IMR-90 (cell line): ENCODE data around the gene EIF4A2. TPM values are rescaled to one million over a fixed set of nuclear protein-coding genes. Genes with fewer than 3 reads are reported as not detected.
A peak's percentile ranks its signal among the peaks of the same experiment; 100 is the strongest.

ENCODE experiments used
- ATAC-seq: fragments of 200-7000 bp; cut with Tn5 transposase; 2 replicates; pipeline ENCODE4 v1.9.1; 2020; ENCODE audit warnings: low read depth, mild to moderate bottlenecking, moderate library complexity
- BruUV-seq: library from RNA; stranded (reverse); fragments of 400-500 nt; replicated peaks from 2 replicates; lab custom pipeline; 2021; lab: Mats Ljungman, UMichigan
- CTCF ChIA-PET: fragments of 300-600 bp; formaldehyde crosslinking; extraction: SDS; loops from one replicate; lab custom pipeline; 2021; ENCODE audit warnings: antibody characterized with exemption; lab: Yijun Ruan, JAX
- POLR2A ChIA-PET: fragments of 300-600 bp; sonication (Branson Sonifier 250); formaldehyde crosslinking; loops from one replicate; lab custom pipeline; 2022; ENCODE audit warnings: antibody characterized with exemption; ENCODE audit not compliant: unreplicated experiment; lab: Charles Lee
- DNase-seq: peaks from one replicate; pipeline ENCODE4 v3.0.0; 2013
- H2AFZ ChIP-seq: replicated peaks from 2 replicates; pipeline ENCODE3; 2013; ENCODE audit warnings: low read length, mild to moderate bottlenecking; ENCODE audit not compliant: poor library complexity
- H2AK5ac ChIP-seq: 2 replicates; pipeline ENCODE4 v1.6.1; 2013; ENCODE audit warnings: low read depth, low read length, inconsistent platforms
- H2AK9ac ChIP-seq: replicated peaks from 2 replicates; pipeline ENCODE3; 2013; ENCODE audit warnings: mild to moderate bottlenecking, low read depth, low read length, moderate library complexity; ENCODE audit not compliant: poor library complexity
- H2BK120ac ChIP-seq: 2 replicates; pipeline ENCODE4 v1.6.1; 2013; ENCODE audit warnings: low read depth, low read length, inconsistent platforms
- H2BK15ac ChIP-seq: 3 replicates; pipeline ENCODE4 v1.6.1; 2013; ENCODE audit warnings: low read depth, low read length, inconsistent platforms
- H2BK20ac ChIP-seq: 2 replicates; pipeline ENCODE4 v1.6.1; 2013; ENCODE audit warnings: low read depth, mild to moderate bottlenecking, inconsistent platforms, low read length, moderate library complexity
- H2BK5ac ChIP-seq: 2 replicates; pipeline ENCODE4 v1.6.1; 2013; ENCODE audit warnings: mild to moderate bottlenecking, low read depth, low read length, inconsistent platforms; ENCODE audit not compliant: poor library complexity, severe bottlenecking
- H3K14ac ChIP-seq: replicated peaks from 2 replicates; pipeline ENCODE4 v1.6.1; 2013; ENCODE audit warnings: low read depth, low read length, inconsistent platforms
- H3K18ac ChIP-seq: 2 replicates; pipeline ENCODE4 v1.6.1; 2013; ENCODE audit warnings: low read depth, low read length, control low read depth
- H3K23ac ChIP-seq: 2 replicates; pipeline ENCODE4 v1.6.1; 2013; ENCODE audit warnings: low read depth, low read length, inconsistent platforms
- H3K27ac ChIP-seq: 2 replicates; pipeline ENCODE4 v1.5.1; 2013; ENCODE audit warnings: mild to moderate bottlenecking, control low read depth, low read length; ENCODE audit not compliant: insufficient read depth
- H3K27me3 ChIP-seq: 2 replicates; pipeline ENCODE4 v1.6.1; 2013; ENCODE audit warnings: low read length; ENCODE audit not compliant: control insufficient read depth, insufficient read depth
- H3K36me3 ChIP-seq: 2 replicates; pipeline ENCODE4 v1.6.1; 2013; ENCODE audit warnings: low read length, mixed read lengths; ENCODE audit not compliant: control insufficient read depth, insufficient read depth
- H3K4ac ChIP-seq: 2 replicates; pipeline ENCODE4 v1.6.1; 2013; ENCODE audit warnings: low read depth, low read length, inconsistent platforms
- H3K4me1 ChIP-seq: 2 replicates; pipeline ENCODE4 v1.6.1; 2013; ENCODE audit warnings: low read length, mixed read lengths; ENCODE audit not compliant: control insufficient read depth, insufficient read depth
- H3K4me2 ChIP-seq: 2 replicates; pipeline ENCODE4 v1.6.1; 2013; ENCODE audit warnings: low read depth, mild to moderate bottlenecking, control low read depth, low read length, moderate library complexity
- H3K4me3 ChIP-seq: 2 replicates; pipeline ENCODE4 v1.5.1; 2013; ENCODE audit warnings: low read depth, mild to moderate bottlenecking, control low read depth, low read length, moderate library complexity; ENCODE audit not compliant: insufficient read depth
- H3K56ac ChIP-seq: 2 replicates; pipeline ENCODE4 v1.6.1; 2013; ENCODE audit warnings: low read length, inconsistent platforms; ENCODE audit not compliant: insufficient read depth; ENCODE audit errors: extremely low read depth
- H3K79me1 ChIP-seq, 2 experiments: 2 replicates each; pipeline ENCODE4 v1.6.1; 2013; ENCODE audit warnings: low read length in 2 of 2, inconsistent platforms in 1 of 2, low read depth in 1 of 2
- H3K9ac ChIP-seq: 2 replicates; pipeline ENCODE4 v1.6.1; 2013; ENCODE audit warnings: low read depth, low read length, control low read depth
- H3K9me1 ChIP-seq: 2 replicates; pipeline ENCODE4 v1.6.1; 2013; ENCODE audit warnings: low read length, inconsistent platforms; ENCODE audit not compliant: insufficient read depth
- H3K9me3 ChIP-seq: 2 replicates; pipeline ENCODE4 v1.6.1; 2013; ENCODE audit warnings: low read length; ENCODE audit not compliant: control insufficient read depth, insufficient read depth
- H4K20me1 ChIP-seq: 2 replicates; pipeline ENCODE4 v1.6.1; 2013; ENCODE audit warnings: low read length, inconsistent platforms; ENCODE audit not compliant: insufficient read depth
- H4K5ac ChIP-seq: 2 replicates; pipeline ENCODE4 v1.6.1; 2013; ENCODE audit warnings: mild to moderate bottlenecking, low read depth, low read length, control low read depth
- H4K8ac ChIP-seq, 2 experiments: 2 replicates each; pipeline ENCODE4 v1.6.1; 2013; ENCODE audit warnings: low read depth in 2 of 2, low read length in 2 of 2, control low read depth in 1 of 2, inconsistent platforms in 1 of 2
- H4K91ac ChIP-seq: 2 replicates; pipeline ENCODE4 v1.6.1; 2013; ENCODE audit warnings: low read depth, low read length, inconsistent platforms; ENCODE audit not compliant: insufficient read depth
- BHLHE40 ChIP-seq: fragments of 150-350 bp; IDR thresholded peaks from 2 replicates; pipeline ENCODE4 v1.6.1; 2016; ENCODE audit warnings: mild to moderate bottlenecking, low read depth, low read length
- CHD1 ChIP-seq: IDR thresholded peaks from 2 replicates; pipeline ENCODE4 v1.6.1; 2012; ENCODE audit warnings: low read depth, low read length, improper control_type of control experiment
- ELK1 ChIP-seq: fragments of 150-350 bp; IDR thresholded peaks from 2 replicates; pipeline ENCODE4 v1.6.1; 2016; ENCODE audit warnings: low read depth, mild to moderate bottlenecking, low read length, moderate library complexity, borderline replicate concordance
- FOS ChIP-seq: fragments of 150-350 bp; IDR thresholded peaks from 2 replicates; pipeline ENCODE4 v1.6.1; 2016; ENCODE audit warnings: low read depth, low read length
- MAFK ChIP-seq: IDR thresholded peaks from 2 replicates; pipeline ENCODE4 v1.6.1; 2012; ENCODE audit warnings: low read depth, low read length, improper control_type of control experiment
- MAZ ChIP-seq: IDR thresholded peaks from 2 replicates; pipeline ENCODE4 v1.6.1; 2012; ENCODE audit warnings: low read depth, mild to moderate bottlenecking, low read length, improper control_type of control experiment, moderate library complexity, borderline replicate concordance
- MXI1 ChIP-seq: IDR thresholded peaks from 2 replicates; pipeline ENCODE4 v1.6.1; 2012; ENCODE audit warnings: low read depth, mild to moderate bottlenecking, low read length, moderate library complexity, borderline replicate concordance
- NFE2L2 ChIP-seq: fragments of 150-350 bp; IDR thresholded peaks from 2 replicates; pipeline ENCODE4 v1.6.1; 2016; ENCODE audit warnings: low read depth, mild to moderate bottlenecking, low read length
- POLR2A ChIP-seq: IDR thresholded peaks from 2 replicates; pipeline ENCODE4 v1.6.1; 2012; ENCODE audit warnings: mild to moderate bottlenecking, low read depth, low read length
- RAD21 ChIP-seq: IDR thresholded peaks from 2 replicates; pipeline ENCODE4 v1.6.1; 2012; ENCODE audit warnings: low read length, improper control_type of control experiment
- RCOR1 ChIP-seq: IDR thresholded peaks from 2 replicates; pipeline ENCODE4 v1.6.1; 2012; ENCODE audit warnings: mild to moderate bottlenecking, low read length, improper control_type of control experiment; ENCODE audit not compliant: insufficient replicate concordance
- RFX5 ChIP-seq: IDR thresholded peaks from 2 replicates; pipeline ENCODE4 v1.8.0; 2012; ENCODE audit warnings: low read depth, mild to moderate bottlenecking, low read length, moderate library complexity
- SMC3 ChIP-seq: fragments of 150-350 bp; IDR thresholded peaks from 2 replicates; pipeline ENCODE4 v1.6.1; 2016; ENCODE audit warnings: low read depth, mild to moderate bottlenecking, antibody characterized with exemption, low read length, moderate library complexity
- USF2 ChIP-seq: fragments of 150-350 bp; IDR thresholded peaks from 2 replicates; pipeline ENCODE4 v1.6.1; 2017; ENCODE audit warnings: mild to moderate bottlenecking, antibody characterized with exemption, low read length, low read depth
- WGBS, 2 experiments: methylation state at CpG; one replicate each; pipeline versions ENCODE4 v1.1.5 to v1.1.7; 2013; ENCODE audit warnings: missing lambda C conversion rate in 2 of 2; ENCODE audit not compliant: insufficient read length in 1 of 2; ENCODE audit errors: extremely low coverage in 2 of 2; 5-methylcytosine and 5-hydroxymethylcytosine counted together
- dilution Hi-C: fragments of 300-500 bp; cut with HindIII; formaldehyde crosslinking; loops from one replicate; pipeline ENCODE4 v1.14.3; 2018; ENCODE audit warnings: low sequenced_read_pairs; ENCODE audit not compliant: unreplicated experiment
- in situ Hi-C: fragments of 300-500 bp; cut with MboI; formaldehyde crosslinking; loops from 3 replicates; pipeline ENCODE4 v1.14.3; 2019; ENCODE audit warnings: low sequenced_read_pairs, inconsistent platforms, mixed read lengths
- intact Hi-C: fragments of 100-400 bp; cut with micrococcal nuclease; formaldehyde crosslinking; loops from 2 replicates; pipeline ENCODE4 v1.10.0; 2022
- polyA plus RNA-seq, 3 experiments: library from polyadenylated mRNA; depleted of rRNA; stranded (reverse); fragments of >200 nt; gene quantifications; 2 replicates each; pipeline ENCODE4 v1.2.3, GENCODE V29; 2012; ENCODE audit warnings: low replicate concordance in 1 of 3
- total RNA-seq: library from RNA; depleted of rRNA; stranded (reverse); fragments of >200 nt; gene quantifications from 2 replicates; pipeline ENCODE4 v1.2.3, GENCODE V29; 2012
- TF ChIP-seq, protein P1 (sequence below): conservative IDR thresholded peaks from 2 replicates; pipeline ENCODE4 v1.5.1; 2012; ENCODE audit warnings: mild to moderate bottlenecking, low read depth, low read length, improper control_type of control experiment

The EIF4A2 gene
- total and polyA plus RNA-seq, 2 of the 4 experiments (the other 2 are of a cell fraction), result 310 to 320 TPM

DNA sequence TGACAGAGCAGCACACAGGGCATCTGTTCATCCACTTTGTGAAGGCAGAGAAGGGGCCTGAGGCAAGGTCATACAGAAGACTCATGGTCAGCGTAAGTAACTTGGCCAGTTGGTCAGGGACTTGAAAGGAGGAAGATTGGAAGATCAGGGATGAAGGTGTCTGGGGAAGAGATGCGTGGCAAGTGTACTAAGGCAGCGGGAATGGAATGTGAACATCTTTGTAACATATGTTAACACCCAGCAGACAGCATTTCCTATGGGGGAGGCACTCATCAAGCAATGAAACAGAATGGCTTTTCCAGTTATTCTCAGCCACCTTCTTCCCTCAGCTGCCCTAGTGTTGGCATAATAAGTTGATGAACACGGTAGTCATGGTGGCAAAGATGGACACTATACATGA, 30.7 kb downstream of the EIF4A2 start:
- POLR2A ChIA-PET, result no interaction called here
- dilution Hi-C loops, result no loop called here
- no peak overlapping the region for H3K18ac ChIP-seq

More for the DNA sequence above, 30.7 kb downstream of the EIF4A2 start:
- H3K9ac ChIP-seq, result no peak overlapping the region
- H3K36me3 ChIP-seq, result no peaks in the 10 kb centered on the region
- H4K20me1 ChIP-seq, result no peaks in the 10 kb centered on the region
- no peak overlapping the region for H2BK5ac ChIP-seq
- no peak overlapping the region for H4K5ac ChIP-seq
- H2AK5ac ChIP-seq, result 0 out of 2 replicates have a peak overlapping the region, but pooled peaks have one; percentile 43
- H2BK15ac ChIP-seq, result no peak overlapping the region
- H2BK120ac ChIP-seq, result no peak overlapping the region
- H3K27ac ChIP-seq, result no peak overlapping the region
- no peak overlapping the region for H2BK20ac ChIP-seq
- intact Hi-C loops (loop anchor here (10.0 kb wide), 1 partner anchor 529 kb away; no protein-coding TSS in a partner anchor), in situ Hi-C loops (loop anchor here (25.0 kb wide), 1 partner anchor 827 kb away; no protein-coding TSS in a partner anchor)
- TF ChIP-seq USF2 (no peak), FOS (no peak), CHD1 (no peak), ELK1 (no peak), RCOR1 (no peak), POLR2A (no peak), MXI1 (no peak), MAFK (no peak), SMC3 (no peak), NFE2L2 (no peak), RAD21 (no peak), BHLHE40 (no peak), MAZ (no peak), RFX5 (no peak)
- TF ChIP-seq, protein P1, sequence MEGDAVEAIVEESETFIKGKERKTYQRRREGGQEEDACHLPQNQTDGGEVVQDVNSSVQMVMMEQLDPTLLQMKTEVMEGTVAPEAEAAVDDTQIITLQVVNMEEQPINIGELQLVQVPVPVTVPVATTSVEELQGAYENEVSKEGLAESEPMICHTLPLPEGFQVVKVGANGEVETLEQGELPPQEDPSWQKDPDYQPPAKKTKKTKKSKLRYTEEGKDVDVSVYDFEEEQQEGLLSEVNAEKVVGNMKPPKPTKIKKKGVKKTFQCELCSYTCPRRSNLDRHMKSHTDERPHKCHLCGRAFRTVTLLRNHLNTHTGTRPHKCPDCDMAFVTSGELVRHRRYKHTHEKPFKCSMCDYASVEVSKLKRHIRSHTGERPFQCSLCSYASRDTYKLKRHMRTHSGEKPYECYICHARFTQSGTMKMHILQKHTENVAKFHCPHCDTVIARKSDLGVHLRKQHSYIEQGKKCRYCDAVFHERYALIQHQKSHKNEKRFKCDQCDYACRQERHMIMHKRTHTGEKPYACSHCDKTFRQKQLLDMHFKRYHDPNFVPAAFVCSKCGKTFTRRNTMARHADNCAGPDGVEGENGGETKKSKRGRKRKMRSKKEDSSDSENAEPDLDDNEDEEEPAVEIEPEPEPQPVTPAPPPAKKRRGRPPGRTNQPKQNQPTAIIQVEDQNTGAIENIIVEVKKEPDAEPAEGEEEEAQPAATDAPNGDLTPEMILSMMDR, result no peak
- H3K4me3 ChIP-seq, result no peak overlapping the region
- no CpG with 5 or more reads among the region's 4 CpGs for WGBS, 2 experiments
- CTCF ChIA-PET, result no interaction called here
- no peak overlapping the region for H4K91ac ChIP-seq
- H3K4ac ChIP-seq, result no peak overlapping the region
- no peak overlapping the region for H3K4me2 ChIP-seq
- BruUV-seq, result no TSS peak
- no peak overlapping the region for H3K14ac ChIP-seq
- no peaks in the 10 kb centered on the region for H3K9me1 ChIP-seq
- no peak overlapping the region for H3K23ac ChIP-seq
- H3K4me1 ChIP-seq, result peaks cover 3% of the 10 kb centered on the region; the same call in 1 of the 2 replicates
- H2AFZ ChIP-seq, result no peak overlapping the region
- no peaks in the 10 kb centered on the region for H3K27me3 ChIP-seq
- DNase-seq, result no peak
- H2AK9ac ChIP-seq, result peak overlapping the region; percentile 5
- no peaks in the 10 kb centered on the region for H3K79me1 ChIP-seq
- no peaks in the 10 kb centered on the region for H3K9me3 ChIP-seq
- no peak for ATAC-seq
- no peak overlapping the region for H4K8ac ChIP-seq
- no peak overlapping the region for H3K56ac ChIP-seq
